ENCODE measurements around the gene SLC27A4. TPM values are rescaled to one million over a fixed set of nuclear protein-coding genes. Genes with fewer than 3 reads are reported as not detected.

Gene SLC27A4
- total and polyA plus RNA-seq, 2 of the 13 experiments (the other 11 are each of a cell fraction or from before 2014, with no cell fraction given): 10.6 to 18.8 TPM

DNA sequence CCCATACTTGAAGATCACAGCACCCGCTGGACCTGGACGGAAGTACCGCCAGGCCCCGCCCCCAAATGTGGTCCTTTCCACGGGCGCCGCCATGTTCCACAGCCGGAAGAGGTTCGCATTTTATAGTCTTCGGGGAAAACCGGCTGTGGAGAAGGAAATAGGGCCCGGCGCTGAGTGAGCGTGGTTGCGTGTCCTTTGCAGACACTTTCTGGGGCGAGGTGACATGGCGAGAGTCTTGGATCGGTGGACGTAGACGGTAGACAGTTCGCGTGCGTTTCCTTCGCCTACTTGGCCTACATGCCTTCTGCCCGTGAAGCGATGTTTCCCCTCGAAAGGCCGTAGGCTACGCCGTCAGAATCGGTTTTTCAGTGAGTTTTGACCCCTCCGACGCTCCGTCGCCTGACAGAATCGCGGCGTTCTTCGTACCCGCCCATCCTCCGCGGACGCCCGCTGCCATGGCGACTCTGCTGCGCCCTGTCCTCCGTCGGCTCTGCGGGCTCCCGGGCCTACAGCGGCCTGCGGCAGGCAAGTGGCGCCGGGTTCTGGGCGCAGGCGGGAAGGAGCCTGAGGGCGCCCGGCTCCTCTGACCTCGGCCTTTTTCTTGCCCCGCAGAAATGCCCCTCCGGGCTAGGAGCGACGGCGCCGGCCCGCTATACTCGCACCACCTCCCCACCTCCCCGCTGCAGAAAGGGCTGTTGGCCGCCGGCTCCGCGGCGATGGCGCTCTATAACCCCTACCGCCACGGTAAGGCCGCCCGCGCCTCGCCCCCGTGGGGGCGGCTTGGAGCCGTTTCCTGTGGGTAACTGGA is 17.7 kb upstream of the SLC27A4 start, which contains the start of the genes COQ4 and TRUB2 (continued):
- TF ChIP-seq, protein P1, sequence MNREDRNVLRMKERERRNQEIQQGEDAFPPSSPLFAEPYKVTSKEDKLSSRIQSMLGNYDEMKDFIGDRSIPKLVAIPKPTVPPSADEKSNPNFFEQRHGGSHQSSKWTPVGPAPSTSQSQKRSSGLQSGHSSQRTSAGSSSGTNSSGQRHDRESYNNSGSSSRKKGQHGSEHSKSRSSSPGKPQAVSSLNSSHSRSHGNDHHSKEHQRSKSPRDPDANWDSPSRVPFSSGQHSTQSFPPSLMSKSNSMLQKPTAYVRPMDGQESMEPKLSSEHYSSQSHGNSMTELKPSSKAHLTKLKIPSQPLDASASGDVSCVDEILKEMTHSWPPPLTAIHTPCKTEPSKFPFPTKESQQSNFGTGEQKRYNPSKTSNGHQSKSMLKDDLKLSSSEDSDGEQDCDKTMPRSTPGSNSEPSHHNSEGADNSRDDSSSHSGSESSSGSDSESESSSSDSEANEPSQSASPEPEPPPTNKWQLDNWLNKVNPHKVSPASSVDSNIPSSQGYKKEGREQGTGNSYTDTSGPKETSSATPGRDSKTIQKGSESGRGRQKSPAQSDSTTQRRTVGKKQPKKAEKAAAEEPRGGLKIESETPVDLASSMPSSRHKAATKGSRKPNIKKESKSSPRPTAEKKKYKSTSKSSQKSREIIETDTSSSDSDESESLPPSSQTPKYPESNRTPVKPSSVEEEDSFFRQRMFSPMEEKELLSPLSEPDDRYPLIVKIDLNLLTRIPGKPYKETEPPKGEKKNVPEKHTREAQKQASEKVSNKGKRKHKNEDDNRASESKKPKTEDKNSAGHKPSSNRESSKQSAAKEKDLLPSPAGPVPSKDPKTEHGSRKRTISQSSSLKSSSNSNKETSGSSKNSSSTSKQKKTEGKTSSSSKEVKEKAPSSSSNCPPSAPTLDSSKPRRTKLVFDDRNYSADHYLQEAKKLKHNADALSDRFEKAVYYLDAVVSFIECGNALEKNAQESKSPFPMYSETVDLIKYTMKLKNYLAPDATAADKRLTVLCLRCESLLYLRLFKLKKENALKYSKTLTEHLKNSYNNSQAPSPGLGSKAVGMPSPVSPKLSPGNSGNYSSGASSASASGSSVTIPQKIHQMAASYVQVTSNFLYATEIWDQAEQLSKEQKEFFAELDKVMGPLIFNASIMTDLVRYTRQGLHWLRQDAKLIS (CRISPR knock-in tag; IDR thresholded peaks at IDR 0.05): no peak; the same call in 1 of the 2 replicates
- TF ChIP-seq, protein P2, sequence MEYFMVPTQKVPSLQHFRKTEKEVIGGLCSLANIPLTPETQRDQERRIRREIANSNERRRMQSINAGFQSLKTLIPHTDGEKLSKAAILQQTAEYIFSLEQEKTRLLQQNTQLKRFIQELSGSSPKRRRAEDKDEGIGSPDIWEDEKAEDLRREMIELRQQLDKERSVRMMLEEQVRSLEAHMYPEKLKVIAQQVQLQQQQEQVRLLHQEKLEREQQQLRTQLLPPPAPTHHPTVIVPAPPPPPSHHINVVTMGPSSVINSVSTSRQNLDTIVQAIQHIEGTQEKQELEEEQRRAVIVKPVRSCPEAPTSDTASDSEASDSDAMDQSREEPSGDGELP (IDR thresholded peaks at IDR 0.05; ENCODE audit: borderline replicate concordance, low read depth): no peak
- TF ChIP-seq HCFC1 (IDR thresholded peaks at IDR 0.05; ENCODE audit: low read depth, low read length): peak; percentile 80
- no peak for TF ChIP-seq PAF1 (CRISPR knock-in tag; IDR thresholded peaks at IDR 0.05)
- peak; percentile 81; the same call in 1 of the 2 replicates for TF ChIP-seq ZZZ3 (CRISPR knock-in tag; IDR thresholded peaks at IDR 0.05; ENCODE audit: borderline replicate concordance)
- no peak for TF ChIP-seq ZNF180 (CRISPR knock-in tag; IDR thresholded peaks at IDR 0.05; ENCODE audit: borderline replicate concordance, low read depth)
- TF ChIP-seq FOXO1 (CRISPR knock-in tag; IDR thresholded peaks at IDR 0.05): no peak; the same call in 1 of the 2 replicates
- peak; percentile 37; the same call in 1 of the 2 replicates for TF ChIP-seq GATAD2A (CRISPR knock-in tag; IDR thresholded peaks at IDR 0.05)
- peak; percentile 87 for TF ChIP-seq POLR2AphosphoS5 (IDR thresholded peaks at IDR 0.05; ENCODE audit: low read depth, low read length)
- no peak for TF ChIP-seq SMC3 (IDR thresholded peaks at IDR 0.05; ENCODE audit: low read length)
- peak; percentile 41; the same call in 1 of the 2 replicates for TF ChIP-seq ZMYM4 (CRISPR knock-in tag; IDR thresholded peaks at IDR 0.05)
- peak; percentile 43; the same call in 1 of the 2 replicates for TF ChIP-seq ZNF572 (CRISPR knock-in tag; IDR thresholded peaks at IDR 0.05)
- TF ChIP-seq KLF6 (CRISPR knock-in tag; IDR thresholded peaks at IDR 0.05): peak; percentile 91
- peak; percentile 38; the same call in 1 of the 2 replicates for TF ChIP-seq ZNF205 (CRISPR knock-in tag; IDR thresholded peaks at IDR 0.05)
- no peak for TF ChIP-seq KLF11 (CRISPR knock-in tag; IDR thresholded peaks at IDR 0.05)
- no peak for TF ChIP-seq MAFK (conservative IDR thresholded peaks at IDR 0.05 in 1 of 2, IDR thresholded peaks at IDR 0.05 in 1 of 2; ENCODE audit: low read length in 2 of 2)
- peak; percentile 90; the same call in 1 of the 2 replicates for TF ChIP-seq ZNF335 (CRISPR knock-in tag; IDR thresholded peaks at IDR 0.05)
- 0 out of 2 replicates have a peak, but pooled peaks have one; percentile 37 for TF ChIP-seq ZNF446 (CRISPR knock-in tag; IDR thresholded peaks at IDR 0.05)
- TF ChIP-seq, protein P3, sequence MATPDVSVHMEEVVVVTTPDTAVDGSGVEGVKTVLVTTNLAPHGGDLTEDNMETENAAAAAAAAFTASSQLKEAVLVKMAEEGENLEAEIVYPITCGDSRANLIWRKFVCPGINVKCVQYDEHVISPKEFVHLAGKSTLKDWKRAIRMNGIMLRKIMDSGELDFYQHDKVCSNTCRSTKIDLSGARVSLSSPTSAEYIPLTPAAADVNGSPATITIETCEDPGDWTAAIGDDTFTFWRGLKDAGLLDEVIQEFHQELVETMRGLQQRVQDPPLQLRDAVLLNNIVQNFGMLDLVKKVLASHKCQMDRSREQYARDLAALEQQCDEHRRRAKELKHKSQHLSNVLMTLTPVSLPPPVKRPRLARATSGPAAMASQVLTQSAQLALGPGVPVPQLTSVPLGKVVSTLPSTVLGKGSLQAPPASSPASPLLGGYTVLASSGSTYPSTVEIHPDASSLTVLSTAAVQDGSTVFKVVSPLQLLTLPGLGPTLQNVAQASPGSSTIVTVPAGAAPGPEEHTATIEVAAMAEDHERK (CRISPR knock-in tag; IDR thresholded peaks at IDR 0.05; ENCODE audit: low read depth): peak; percentile 61
- no peak for TF ChIP-seq HNRNPH1 (optimal IDR thresholded peaks at IDR 0.05; ENCODE audit: low read depth, low read length)
- TF ChIP-seq, protein P4, sequence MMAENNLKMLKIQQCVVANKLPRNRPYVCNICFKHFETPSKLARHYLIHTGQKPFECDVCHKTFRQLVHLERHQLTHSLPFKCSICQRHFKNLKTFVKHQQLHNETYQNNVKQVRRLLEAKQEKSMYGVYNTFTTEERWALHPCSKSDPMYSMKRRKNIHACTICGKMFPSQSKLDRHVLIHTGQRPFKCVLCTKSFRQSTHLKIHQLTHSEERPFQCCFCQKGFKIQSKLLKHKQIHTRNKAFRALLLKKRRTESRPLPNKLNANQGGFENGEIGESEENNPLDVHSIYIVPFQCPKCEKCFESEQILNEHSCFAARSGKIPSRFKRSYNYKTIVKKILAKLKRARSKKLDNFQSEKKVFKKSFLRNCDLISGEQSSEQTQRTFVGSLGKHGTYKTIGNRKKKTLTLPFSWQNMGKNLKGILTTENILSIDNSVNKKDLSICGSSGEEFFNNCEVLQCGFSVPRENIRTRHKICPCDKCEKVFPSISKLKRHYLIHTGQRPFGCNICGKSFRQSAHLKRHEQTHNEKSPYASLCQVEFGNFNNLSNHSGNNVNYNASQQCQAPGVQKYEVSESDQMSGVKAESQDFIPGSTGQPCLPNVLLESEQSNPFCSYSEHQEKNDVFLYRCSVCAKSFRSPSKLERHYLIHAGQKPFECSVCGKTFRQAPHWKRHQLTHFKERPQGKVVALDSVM (CRISPR knock-in tag; IDR thresholded peaks at IDR 0.05): no peak; the same call in 1 of the 2 replicates
- TF ChIP-seq ZNF614 (CRISPR knock-in tag; IDR thresholded peaks at IDR 0.05; ENCODE audit: borderline replicate concordance): no peak
- peak; percentile 22; the same call in 1 of the 2 replicates for TF ChIP-seq MEIS2 (CRISPR knock-in tag; IDR thresholded peaks at IDR 0.05)
